ENCODE measurements around the gene WDR62. TPM values are rescaled to one million over a fixed set of nuclear protein-coding genes. Genes with fewer than 3 reads are reported as not detected.

WDR62 gene
- total RNA-seq, 1 experiment from 2014 or later = 30.0 TPM

GRCh38 chr19:36150586-36150985, 95.9 kb downstream of the WDR62 start:
- DNase-seq = no peak
- H4K8ac ChIP-seq (replicated peaks; ENCODE audit: insufficient read length, low read depth, low read length) = no peak overlapping the region
- H3K23ac ChIP-seq (ENCODE audit: insufficient read length, low read depth, low read length) = no peak overlapping the region
- H3K9me3 ChIP-seq (ENCODE audit: control insufficient read depth, low read depth, low read length) = no peaks in the 10 kb centered on the region
- H3K79me1 ChIP-seq (ENCODE audit: insufficient read depth, low read depth, low read length, poor library complexity, severe bottlenecking) = no peaks in the 10 kb centered on the region
- no peak overlapping the region for H2BK12ac ChIP-seq (ENCODE audit: insufficient read length, low read depth, low read length)
- no peak overlapping the region for H3K9ac ChIP-seq (ENCODE audit: extremely low read depth, insufficient read length, low read length)
- no peaks in the 10 kb centered on the region for H4K20me1 ChIP-seq (ENCODE audit: control insufficient read depth, insufficient read depth, insufficient read length)
- peaks cover 46 to 72% (median 63%) of the 10 kb centered on the region in 3 experiments; a peak in 6 of 7 replicates for H3K36me3 Mint-ChIP-seq (ENCODE audit: insufficient read depth in 1 of 3, low read depth in 3 of 3)
- H3K4me2 ChIP-seq (ENCODE audit: insufficient read depth, insufficient read length, low read length) = no peak overlapping the region
- H4K91ac ChIP-seq (ENCODE audit: insufficient read length, low read depth, low read length) = no peak overlapping the region
- no peak overlapping the region for H2AK5ac ChIP-seq (ENCODE audit: insufficient read length, low read length)
- WGBS (ENCODE audit: extremely low coverage, insufficient read length, low lambda C conversion rate) = no CpG with 5 or more reads among the region's 5 CpGs
- H3K4me3 Mint-ChIP-seq = no peak overlapping the region
- no peaks in the 10 kb centered on the region for H3K4me1 ChIP-seq (ENCODE audit: insufficient read depth, low read length)
- no peak overlapping the region for H2BK120ac ChIP-seq (ENCODE audit: low read depth, low read length, poor library complexity, severe bottlenecking)
- H2AFZ ChIP-seq (ENCODE audit: low read length) = no peak overlapping the region
- H3K4ac ChIP-seq (ENCODE audit: low read depth, low read length) = no peak overlapping the region
- H3T11ph ChIP-seq (ENCODE audit: low read length) = no peak overlapping the region
- no peak overlapping the region for H4K5ac ChIP-seq (ENCODE audit: insufficient read length, low read depth, low read length)
- H3K4me1 Mint-ChIP-seq = peaks cover 6% of the 10 kb centered on the region in 2 experiments
- H2BK20ac ChIP-seq (ENCODE audit: low read depth, low read length, poor library complexity, severe bottlenecking) = no peak overlapping the region
- no peaks in the 10 kb centered on the region for H3K9me3 Mint-ChIP-seq
- H3K27me3 Mint-ChIP-seq (ENCODE audit: low read depth) = no peaks in the 10 kb centered on the region; the same call in 1 of the 2 replicates
- no peak overlapping the region for H3K14ac ChIP-seq (ENCODE audit: insufficient read depth, low read length)
- no peak for TF ChIP-seq CTCF (conservative IDR thresholded peaks at IDR 0.05)
- H3K79me2 ChIP-seq (ENCODE audit: insufficient read depth, low read length) = no peaks in the 10 kb centered on the region
- H3K18ac ChIP-seq (ENCODE audit: insufficient read length, low read depth, low read length) = no peak overlapping the region
- H3K56ac ChIP-seq (ENCODE audit: insufficient read length, low read depth, low read length) = no peak overlapping the region
- H3K27ac Mint-ChIP-seq = peak overlapping the region in 2 of 3 experiments; percentile 46 to 86; a peak in 3 of 7 replicates
- H3K27me3 ChIP-seq (ENCODE audit: insufficient read depth, low read length) = no peaks in the 10 kb centered on the region
- H3K23me2 ChIP-seq (ENCODE audit: insufficient read length, low read depth, low read length, poor library complexity, severe bottlenecking) = no peaks in the 10 kb centered on the region
- no peak overlapping the region for H2BK15ac ChIP-seq (ENCODE audit: low read depth, low read length)
- H2BK5ac ChIP-seq (ENCODE audit: insufficient read length, low read length) = no peak overlapping the region
- H3K27ac ChIP-seq (ENCODE audit: insufficient read length, low read depth, low read length) = no peak overlapping the region

Measured in H9 (cell line).